ENCODE data around the gene ACOT11.

ACOT11 gene

GRCh38 chr1:54553602-54554313 lies 5.7 kb downstream of the ACOT11 start:
- H3K27ac ChIP-seq (ENCODE audit: insufficient read depth in 1 of 2, low read depth in 1 of 2, low read length in 2 of 2, poor library complexity in 1 of 2, severe bottlenecking in 2 of 2) = no peak overlapping the region
- DNase-seq = no peak
- H3K4me1 ChIP-seq (ENCODE audit: control extremely low read depth in 1 of 4, control insufficient read depth in 4 of 4, insufficient read depth in 4 of 4, low read length in 3 of 4) = peaks cover 6 to 25% (median 19%) of the 10 kb centered on the region in 4 experiments
- H3K27me3 ChIP-seq (replicated peaks in 2 of 5; ENCODE audit: control insufficient read depth in 4 of 5, insufficient read depth in 5 of 5, low read length in 4 of 5) = no peaks in the 10 kb centered on the region
- 95% methylated on average over 4 of the region's 8 CpGs for WGBS (ENCODE audit: insufficient coverage)
- H3K4me3 ChIP-seq (ENCODE audit: control insufficient read depth in 1 of 7, extremely low read depth in 1 of 7, insufficient read depth in 4 of 7, low read depth in 2 of 7, low read length in 6 of 7) = no peak overlapping the region
- peaks cover 0 to 3% (median 2%) of the 10 kb centered on the region in 4 experiments for H3K36me3 ChIP-seq (ENCODE audit: control insufficient read depth in 4 of 4, insufficient read depth in 4 of 4, low read length in 3 of 4)
- CTCF ChIA-PET = interaction anchor here (2.9 kb wide), 1 partner anchor 12 kb away, joined by 9 read pairs; no protein-coding TSS in a partner anchor
- H3K9me3 ChIP-seq (ENCODE audit: control extremely low read depth in 1 of 5, control insufficient read depth in 4 of 5, insufficient read depth in 2 of 5, low read depth in 1 of 5, low read length in 4 of 5) = peaks cover 0 to 5% (median 0%) of the 10 kb centered on the region in 5 experiments
- POLR2A ChIA-PET = no interaction called here

DNA sequence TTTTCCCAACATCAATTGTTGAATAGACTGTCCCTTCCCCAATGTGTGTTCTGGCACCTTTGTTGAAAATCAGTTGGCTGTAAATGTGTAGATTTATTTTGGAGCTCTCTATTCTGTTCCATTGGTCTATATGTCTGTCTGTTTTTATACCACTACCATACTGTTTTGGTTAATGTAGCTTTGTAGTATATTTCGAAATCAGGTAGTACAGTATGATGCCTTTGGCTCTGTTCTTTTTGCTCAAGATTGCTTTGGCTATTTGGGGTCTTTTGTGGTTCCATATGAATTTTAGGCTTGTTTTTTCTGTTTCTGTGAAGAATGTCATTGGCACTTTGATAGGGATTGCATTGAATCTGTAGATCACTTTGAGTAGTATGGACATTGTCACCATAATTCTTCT lies 8.1 kb downstream of the ACOT11 start:
- Histone ChIP-seq H3K36me3 (ENCODE audit: control insufficient read depth in 4 of 4, insufficient read depth in 4 of 4, low read length in 3 of 4) (peaks cover 0 to 3% (median 2%) of the 10 kb centered on the region in 4 experiments), H3K4me3 (ENCODE audit: control insufficient read depth in 1 of 7, extremely low read depth in 1 of 7, insufficient read depth in 4 of 7, low read depth in 2 of 7, low read length in 6 of 7) (no peak overlapping the region), H3K4me1 (ENCODE audit: control extremely low read depth in 1 of 4, control insufficient read depth in 4 of 4, insufficient read depth in 4 of 4, low read length in 3 of 4) (peaks cover 6 to 28% (median 20%) of the 10 kb centered on the region in 4 experiments), H3K9me3 (ENCODE audit: control extremely low read depth in 1 of 5, control insufficient read depth in 4 of 5, insufficient read depth in 2 of 5, low read depth in 1 of 5, low read length in 4 of 5) (peaks cover 0 to 5% (median 0%) of the 10 kb centered on the region in 5 experiments), H3K27me3 (replicated peaks in 2 of 5; ENCODE audit: control insufficient read depth in 4 of 5, insufficient read depth in 5 of 5, low read length in 4 of 5) (no peaks in the 10 kb centered on the region), H3K27ac (ENCODE audit: insufficient read depth in 1 of 2, low read depth in 1 of 2, low read length in 2 of 2, poor library complexity in 1 of 2, severe bottlenecking in 2 of 2) (no peak overlapping the region)
- WGBS (ENCODE audit: insufficient coverage) = no CpG with 5 or more reads among the region's 1 CpG
- ChIA-PET CTCF (interaction anchor here (2.9 to 4.3 kb wide), 2 partner anchors 9 kb away, joined by 9 to 21 read pairs; partner anchors contain the start of gene ACOT11), POLR2A (no interaction called here)
- DNase-seq = no peak

DNA sequence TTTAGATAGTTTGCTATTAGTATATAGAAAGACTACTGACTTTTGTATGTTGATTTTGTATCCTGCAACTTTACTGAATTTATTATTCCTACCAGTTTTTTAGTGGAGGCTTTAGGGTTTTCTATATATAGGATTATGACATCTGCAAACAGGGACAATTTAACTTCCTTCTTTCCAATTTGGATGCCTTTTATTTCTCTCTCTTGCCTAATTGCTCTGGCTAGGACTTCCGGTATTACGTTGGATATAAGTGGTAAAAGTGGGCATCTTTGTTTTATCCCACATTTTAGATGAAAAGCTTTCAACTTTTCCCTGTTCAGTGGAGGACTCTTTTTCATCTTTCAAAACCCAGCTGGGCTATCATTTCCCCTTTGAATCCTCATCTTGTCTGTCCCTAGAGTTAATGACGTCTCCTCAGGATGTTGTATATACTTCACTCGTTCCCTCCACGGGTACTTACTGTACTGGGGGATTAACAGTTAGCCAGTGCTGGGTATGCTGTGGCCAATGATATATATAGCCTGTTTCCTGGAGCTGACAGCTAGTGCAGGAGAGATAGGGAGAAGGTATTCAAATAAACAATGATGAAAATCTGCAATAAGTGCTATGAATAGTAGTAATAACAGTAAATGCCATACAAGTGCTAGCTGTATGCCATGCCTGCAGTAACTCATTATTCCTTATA lies 9.8 kb downstream of the ACOT11 start:
- H3K36me3 ChIP-seq (ENCODE audit: control insufficient read depth in 4 of 4, insufficient read depth in 4 of 4, low read length in 3 of 4) = peaks cover 0 to 2% (median under 1%) of the 10 kb centered on the region in 4 experiments
- ChIA-PET CTCF (interaction anchor here (0.6 to 4.3 kb wide), 2 partner anchors 11 to 18 kb away, joined by 3 to 21 read pairs; partner anchors contain the start of gene ACOT11), POLR2A (interaction anchor here (0.6 kb wide), 2 partner anchors 50 to 100 kb away, joined by 3 read pairs; no protein-coding TSS in a partner anchor)
- H3K9me3 ChIP-seq (ENCODE audit: control extremely low read depth in 1 of 5, control insufficient read depth in 4 of 5, insufficient read depth in 2 of 5, low read depth in 1 of 5, low read length in 4 of 5) = peaks cover 0 to 5% (median 0%) of the 10 kb centered on the region in 5 experiments
- H3K4me3 ChIP-seq (ENCODE audit: control insufficient read depth in 1 of 7, extremely low read depth in 1 of 7, insufficient read depth in 4 of 7, low read depth in 2 of 7, low read length in 6 of 7) = peak overlapping the region in 2 of 7 experiments; percentile 16 to 51
- H3K4me1 ChIP-seq (ENCODE audit: control extremely low read depth in 1 of 4, control insufficient read depth in 4 of 4, insufficient read depth in 4 of 4, low read length in 3 of 4) = peaks cover 6 to 28% (median 20%) of the 10 kb centered on the region in 4 experiments
- 0% methylated on average over 3 of the region's 5 CpGs for WGBS (ENCODE audit: insufficient coverage)
- DNase-seq = peak in 1 of 3 donors; percentile 30
- H3K27ac ChIP-seq (ENCODE audit: insufficient read depth in 1 of 2, low read depth in 1 of 2, low read length in 2 of 2, poor library complexity in 1 of 2, severe bottlenecking in 2 of 2) = no peak overlapping the region
- no peaks in the 10 kb centered on the region for H3K27me3 ChIP-seq (replicated peaks in 2 of 5; ENCODE audit: control insufficient read depth in 4 of 5, insufficient read depth in 5 of 5, low read length in 4 of 5)

DNA sequence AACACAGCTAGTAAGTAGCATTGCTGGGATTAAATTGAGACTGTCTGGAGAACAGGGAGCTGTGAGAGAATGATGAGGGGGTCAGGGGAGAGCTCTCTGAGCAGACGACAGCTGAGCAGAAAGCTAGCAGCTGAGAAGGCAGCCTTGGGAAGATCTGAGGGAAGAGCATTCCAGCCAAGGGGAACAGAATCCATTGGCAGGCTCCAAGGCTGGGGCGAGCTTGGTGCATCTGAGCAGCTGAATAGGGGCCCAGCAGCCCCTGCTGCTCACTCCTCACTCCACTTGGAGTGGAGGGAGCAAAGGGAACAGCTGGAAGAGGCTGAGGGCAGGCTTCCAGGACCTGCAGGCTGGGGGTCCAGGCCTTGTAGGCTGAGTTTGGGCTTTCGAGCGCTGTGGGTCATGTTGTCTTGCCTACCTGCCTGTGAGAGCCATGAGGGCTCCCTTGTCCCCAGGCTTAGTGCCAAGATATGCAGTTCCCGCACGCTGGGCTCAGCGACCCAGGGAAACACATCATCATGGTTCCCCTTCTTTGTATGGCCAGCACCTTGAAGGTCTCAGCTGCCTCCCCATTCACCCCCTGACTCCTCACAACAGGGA lies 10.5 kb downstream of the ACOT11 start:
- ChIA-PET POLR2A (no interaction called here), CTCF (interaction anchor here (0.6 to 4.3 kb wide), 5 partner anchors 8 to 21 kb away, joined by 3 to 21 read pairs (median 3); partner anchors contain the start of gene ACOT11)
- H3K9me3 ChIP-seq (ENCODE audit: control extremely low read depth in 1 of 5, control insufficient read depth in 4 of 5, insufficient read depth in 2 of 5, low read depth in 1 of 5, low read length in 4 of 5) = peaks cover 0 to 5% (median 0%) of the 10 kb centered on the region in 5 experiments
- peaks cover 6 to 28% (median 20%) of the 10 kb centered on the region in 4 experiments for H3K4me1 ChIP-seq (ENCODE audit: control extremely low read depth in 1 of 4, control insufficient read depth in 4 of 4, insufficient read depth in 4 of 4, low read length in 3 of 4)
- no peaks in the 10 kb centered on the region for H3K27me3 ChIP-seq (replicated peaks in 2 of 5; ENCODE audit: control insufficient read depth in 4 of 5, insufficient read depth in 5 of 5, low read length in 4 of 5)
- DNase-seq = peak in 1 of 3 donors; percentile 34
- 66% methylated on average over 7 of the region's 7 CpGs for WGBS (ENCODE audit: insufficient coverage)
- peaks cover 0 to 2% (median under 1%) of the 10 kb centered on the region in 4 experiments for H3K36me3 ChIP-seq (ENCODE audit: control insufficient read depth in 4 of 4, insufficient read depth in 4 of 4, low read length in 3 of 4)
- no peak overlapping the region for H3K27ac ChIP-seq (ENCODE audit: insufficient read depth in 1 of 2, low read depth in 1 of 2, low read length in 2 of 2, poor library complexity in 1 of 2, severe bottlenecking in 2 of 2)
- peak overlapping the region in 1 of 7 experiments; percentile 22 for H3K4me3 ChIP-seq (ENCODE audit: control insufficient read depth in 1 of 7, extremely low read depth in 1 of 7, insufficient read depth in 4 of 7, low read depth in 2 of 7, low read length in 6 of 7)

DNA sequence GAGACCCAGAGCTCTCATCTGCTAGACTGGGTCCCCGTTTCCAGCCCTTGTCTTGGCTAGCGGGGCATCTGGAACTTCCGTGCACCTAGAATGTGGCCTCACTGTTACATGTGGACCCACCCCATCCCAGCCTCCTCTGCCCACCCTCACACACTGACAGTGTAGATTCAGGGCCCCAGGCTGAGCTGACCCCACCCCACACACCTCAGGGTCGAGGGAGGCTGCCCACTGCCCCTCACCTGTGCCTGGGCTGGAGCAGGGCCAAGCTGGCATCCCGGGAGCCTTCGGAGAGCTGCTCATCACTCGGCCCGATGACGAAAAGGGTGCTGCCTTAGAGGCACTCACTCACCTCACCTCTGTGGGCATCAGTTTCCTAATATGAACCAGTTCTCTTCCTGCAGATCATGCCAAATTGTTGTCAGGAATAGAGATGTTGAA lies 11.1 kb downstream of the ACOT11 start:
- WGBS (ENCODE audit: insufficient coverage) = 40% methylated on average over 7 of the region's 9 CpGs
- H3K4me1 ChIP-seq (ENCODE audit: control extremely low read depth in 1 of 4, control insufficient read depth in 4 of 4, insufficient read depth in 4 of 4, low read length in 3 of 4) = peaks cover 6 to 30% (median 21%) of the 10 kb centered on the region in 4 experiments
- no peak overlapping the region for H3K4me3 ChIP-seq (ENCODE audit: control insufficient read depth in 1 of 7, extremely low read depth in 1 of 7, insufficient read depth in 4 of 7, low read depth in 2 of 7, low read length in 6 of 7)
- H3K9me3 ChIP-seq (ENCODE audit: control extremely low read depth in 1 of 5, control insufficient read depth in 4 of 5, insufficient read depth in 2 of 5, low read depth in 1 of 5, low read length in 4 of 5) = peaks cover 0 to 5% (median 0%) of the 10 kb centered on the region in 5 experiments
- ChIA-PET POLR2A (no interaction called here), CTCF (interaction anchor here (1.0 to 4.3 kb wide), 4 partner anchors 9 to 20 kb away, joined by 3 to 21 read pairs (median 4); partner anchors contain the start of gene ACOT11)
- no peak overlapping the region for H3K27ac ChIP-seq (ENCODE audit: insufficient read depth in 1 of 2, low read depth in 1 of 2, low read length in 2 of 2, poor library complexity in 1 of 2, severe bottlenecking in 2 of 2)
- no peak for DNase-seq
- H3K27me3 ChIP-seq (replicated peaks in 2 of 5; ENCODE audit: control insufficient read depth in 4 of 5, insufficient read depth in 5 of 5, low read length in 4 of 5) = no peaks in the 10 kb centered on the region
- peaks cover 0 to 2% (median under 1%) of the 10 kb centered on the region in 4 experiments for H3K36me3 ChIP-seq (ENCODE audit: control insufficient read depth in 4 of 4, insufficient read depth in 4 of 4, low read length in 3 of 4)

- Histone ChIP-seq H3K9me3 (ENCODE audit: control extremely low read depth in 1 of 5, control insufficient read depth in 4 of 5, insufficient read depth in 2 of 5, low read depth in 1 of 5, low read length in 4 of 5) (peaks cover 0 to 5% (median 0%) of the 10 kb centered on the region in 5 experiments), H3K4me1 (ENCODE audit: control extremely low read depth in 1 of 4, control insufficient read depth in 4 of 4, insufficient read depth in 4 of 4, low read length in 3 of 4) (peaks cover 6 to 36% (median 27%) of the 10 kb centered on the region in 4 experiments), H3K36me3 (ENCODE audit: control insufficient read depth in 4 of 4, insufficient read depth in 4 of 4, low read length in 3 of 4) (peaks cover 0 to 2% (median 0%) of the 10 kb centered on the region in 4 experiments), H3K4me3 (ENCODE audit: control insufficient read depth in 1 of 7, extremely low read depth in 1 of 7, insufficient read depth in 4 of 7, low read depth in 2 of 7, low read length in 6 of 7) (no peak overlapping the region), H3K27me3 (replicated peaks in 2 of 5; ENCODE audit: control insufficient read depth in 4 of 5, insufficient read depth in 5 of 5, low read length in 4 of 5) (no peaks in the 10 kb centered on the region), H3K27ac (ENCODE audit: insufficient read depth in 1 of 2, low read depth in 1 of 2, low read length in 2 of 2, poor library complexity in 1 of 2, severe bottlenecking in 2 of 2) (no peak overlapping the region)
- ChIA-PET CTCF (interaction anchor here (0.6 to 4.3 kb wide), 4 partner anchors 12 to 251 kb away, joined by 3 to 21 read pairs (median 3); partner anchors contain the start of gene ACOT11), POLR2A (no interaction called here)
- no peak for DNase-seq
- WGBS (ENCODE audit: insufficient coverage) = 91% methylated on average over 3 of the region's 3 CpGs
Measured at GRCh38 chr1:54559771-54560231, 11.8 kb downstream of the ACOT11 start.

Data from common myeloid progenitor, CD34-positive (primary cell).